Esophagus muscularis mucosa (tissue), 4 donors: ENCODE data around the gene SMARCE1.
"Not testable (repeated sequence)": the region's sequence is repeated elsewhere in the genome, so short reads cannot be mapped to it uniquely, and the experiment has no call there.

ENCODE experiments used
- CTCF ChIP-seq, 3 experiments: fragments of 200-600 bp in 2 of 3; fragments of 450-650 bp in 1 of 3; sonication (generic) in 2 of 3; IDR thresholded peaks; one replicate each; pipeline ENCODE4 v1.5.1; 2017 to 2019; ENCODE audit warnings: antibody characterized with exemption in 3 of 3, mild to moderate bottlenecking in 2 of 3, moderate library complexity in 1 of 3
- EP300 ChIP-seq: sonication (generic); formaldehyde crosslinking; IDR thresholded peaks from one replicate; pipeline ENCODE4 v1.6.1; 2017; ENCODE audit warnings: antibody characterized with exemption
- POLR2A ChIP-seq: fragments of 450-650 bp; IDR thresholded peaks from one replicate; pipeline ENCODE4 v1.6.1; 2017; ENCODE audit warnings: antibody characterized with exemption, moderate library complexity, mild to moderate bottlenecking, low read depth

GRCh38 chr17:40584950-40585349, 62.7 kb downstream of the SMARCE1 start:
- not testable (repeated sequence) for TF ChIP-seq CTCF (IDR thresholded peaks at IDR 0.05); POLR2A; EP300
